GM12878 (cell line): ENCODE measurements around the gene ACACB. TPM values are rescaled to one million over a fixed set of nuclear protein-coding genes. Genes with fewer than 3 reads are reported as not detected.

Experiments
- ATAC-seq: fragments of 200-7000 bp; cut with Tn5 transposase; 3 replicates; pipeline ENCODE4 v1.9.1; 2020; ENCODE audit warnings: mild to moderate bottlenecking, moderate library complexity
- BruUV-seq: library from RNA; stranded (reverse); fragments of 400-500 nt; replicated peaks from 2 replicates; lab custom pipeline; 2021; lab: Mats Ljungman, UMichigan
- CTCF ChIA-PET: fragments of 300-600 bp; sonication (Branson Sonifier 250); formaldehyde crosslinking; extraction: SDS; loops from one replicate; lab custom pipeline; 2021; ENCODE audit warnings: inconsistent platforms; lab: Yijun Ruan, JAX
- POLR2A ChIA-PET: fragments of 350-600 bp; formaldehyde crosslinking; extraction: SDS; loops from one replicate; lab custom pipeline; 2021; ENCODE audit warnings: inconsistent platforms; lab: Charles Lee
- RAD21 ChIA-PET: fragments of 300-600 bp; sonication (Branson Sonifier 250); formaldehyde crosslinking; loops from one replicate; lab custom pipeline; 2023; ENCODE audit warnings: antibody characterized with exemption; ENCODE audit not compliant: unreplicated experiment; lab: Charles Lee
- SMC1A ChIA-PET: fragments of 300-600 bp; sonication (Branson Sonifier 250); formaldehyde crosslinking; loops from one replicate; lab custom pipeline; 2023; ENCODE audit not compliant: unreplicated experiment, uncharacterized antibody; lab: Charles Lee
- DNase-seq: peaks from one replicate; pipeline ENCODE4 v3.0.0-alpha.2; 2011; ENCODE audit warnings: low read depth, low spot score
- FAIRE-seq: peaks from 3 replicates; lab custom pipeline; 2011; peaks lifted over from hg19 to GRCh38; lab: Jason Lieb, UNC
- H2AFZ ChIP-seq: 2 replicates; pipeline ENCODE4 v1.6.0; 2011; ENCODE audit warnings: low read depth, low read length, control low read depth; ENCODE audit not compliant: control insufficient read depth
- H3K27ac ChIP-seq: 2 replicates; pipeline ENCODE4 v1.5.1; 2011; ENCODE audit warnings: control low read depth; ENCODE audit not compliant: control insufficient read depth, insufficient read depth
- H3K27me3 ChIP-seq, 2 experiments: replicated peaks in 1 of 2; 2 replicates each; pipeline versions ENCODE4 v1.6.0 to v1.6.1; 2011; ENCODE audit warnings: low read length in 1 of 2; ENCODE audit not compliant: control insufficient read depth in 2 of 2, insufficient read depth in 2 of 2
- H3K36me3 ChIP-seq, 2 experiments: 2 replicates each; pipeline ENCODE4 v1.5.1; 2011; ENCODE audit warnings: low read length in 1 of 2; ENCODE audit not compliant: control insufficient read depth in 2 of 2, insufficient read depth in 2 of 2
- H3K4me1 ChIP-seq: 2 replicates; pipeline ENCODE4 v1.6.1; 2011; ENCODE audit warnings: mild to moderate bottlenecking, low read length, moderate library complexity, mixed read lengths; ENCODE audit not compliant: control insufficient read depth, insufficient read depth
- H3K4me2 ChIP-seq: 2 replicates; pipeline ENCODE4 v1.6.0; 2011; ENCODE audit warnings: control low read depth; ENCODE audit not compliant: control insufficient read depth, insufficient read depth
- H3K4me3 ChIP-seq: fragments of 200-600 bp; sonication (generic); 2 replicates; pipeline ENCODE4 v1.5.1; 2016
- H3K79me2 ChIP-seq: 2 replicates; pipeline ENCODE4 v1.6.0; 2011; ENCODE audit warnings: low read length; ENCODE audit not compliant: control insufficient read depth, insufficient read depth
- H3K9ac ChIP-seq: 2 replicates; pipeline ENCODE4 v1.8.0; 2011; ENCODE audit warnings: low read length, control low read depth, mixed read lengths; ENCODE audit not compliant: control insufficient read depth, insufficient read depth
- H3K9me3 ChIP-seq: replicated peaks from 3 replicates; pipeline ENCODE4 v1.5.1; 2011; ENCODE audit warnings: mild to moderate bottlenecking, low read length; ENCODE audit not compliant: control insufficient read depth, insufficient read depth
- H4K20me1 ChIP-seq: 2 replicates; pipeline ENCODE4 v1.6.0; 2011; ENCODE audit not compliant: control insufficient read depth, insufficient read depth
- ATF3 ChIP-seq: IDR thresholded peaks from 2 replicates; pipeline ENCODE4 v1.6.1; 2011; ENCODE audit warnings: low read depth, mild to moderate bottlenecking, low read length, moderate library complexity, borderline replicate concordance; ENCODE audit errors: extremely low read depth
- CTCF ChIP-seq, 3 experiments: IDR thresholded peaks in 2 of 3; conservative IDR thresholded peaks in 1 of 3; 2 replicates each; pipeline ENCODE4 v1.5.1; 2011; ENCODE audit warnings: low read depth in 3 of 3, low read length in 3 of 3, mild to moderate bottlenecking in 3 of 3, control low read depth in 2 of 3, moderate library complexity in 2 of 3, inconsistent platforms in 1 of 3, mixed read lengths in 1 of 3; ENCODE audit not compliant: control insufficient read depth in 2 of 3, insufficient read depth in 1 of 3; ENCODE audit errors: extremely low read depth in 1 of 3
- CUX1 ChIP-seq: IDR thresholded peaks from 2 replicates; pipeline ENCODE4 v1.6.1; 2012; ENCODE audit warnings: improper control_type of control experiment, low read depth, low read length; ENCODE audit not compliant: insufficient replicate concordance
- KLF5 ChIP-seq: fragments of 450-650 bp; IDR thresholded peaks from 2 replicates; pipeline ENCODE4 v1.6.1; 2014; ENCODE audit warnings: mild to moderate bottlenecking; ENCODE audit not compliant: partially characterized antibody
- LARP7 ChIP-seq: fragments of 450-650 bp; IDR thresholded peaks from 2 replicates; pipeline ENCODE4 v1.6.1; 2017; ENCODE audit warnings: mild to moderate bottlenecking
- MEF2B ChIP-seq: fragments of 450-650 bp; IDR thresholded peaks from 2 replicates; pipeline ENCODE4 v1.6.1; 2018; ENCODE audit warnings: mild to moderate bottlenecking, moderate library complexity; ENCODE audit not compliant: partially characterized antibody, poor library complexity, severe bottlenecking
- PAX8 ChIP-seq: fragments of 450-650 bp; IDR thresholded peaks from 2 replicates; pipeline ENCODE4 v1.6.1; 2017; ENCODE audit warnings: mild to moderate bottlenecking, moderate library complexity
- SMARCA5 ChIP-seq: fragments of 450-650 bp; IDR thresholded peaks from 2 replicates; pipeline ENCODE4 v1.6.1; 2017; ENCODE audit warnings: mild to moderate bottlenecking
- ZBTB40 ChIP-seq: fragments of 450-650 bp; IDR thresholded peaks from 2 replicates; pipeline ENCODE4 v1.6.1; 2016; ENCODE audit warnings: mild to moderate bottlenecking, moderate library complexity, borderline replicate concordance
- WGBS: methylation state at CpG from one replicate; pipeline ENCODE4 v1.1.6; 2016; ENCODE audit warnings: low lambda C conversion rate; ENCODE audit not compliant: insufficient replicate concordance, insufficient coverage; ENCODE audit errors: missing lambda C conversion rate; 5-methylcytosine and 5-hydroxymethylcytosine counted together
- in situ Hi-C: fragments of 300-500 bp; cut with MboI; formaldehyde crosslinking; loops from 9 replicates; pipeline ENCODE4 v1.14.3; 2018; ENCODE audit warnings: mixed read lengths
- intact Hi-C: fragments of 100-400 bp; cut with micrococcal nuclease; formaldehyde crosslinking; loops from one replicate; pipeline ENCODE4 v1.14.2; 2022; ENCODE audit not compliant: unreplicated experiment
- polyA plus RNA-seq, 11 experiments: library from polyadenylated mRNA; depleted of rRNA in 4 of 11; unstranded in 6 of 11; stranded (reverse) in 5 of 11; fragments of >200 nt; fragmentation: Nextera tagmentation in 4 of 11; fragmentation: Illumina TruSeq in 1 of 11; extraction: Ambion mirVana in 4 of 11; extraction: Trizol in 1 of 11; gene quantifications; 1 replicate in 1 of 11; 2 replicates in 10 of 11; pipeline versions ENCODE4 v1.2.1 to v1.2.3, GENCODE V29; 2011 to 2016; ENCODE audit warnings: inconsistent platforms in 2 of 11, missing spikeins in 2 of 11, low read depth in 1 of 11
- total RNA-seq, 4 experiments: library from RNA; depleted of rRNA in 3 of 4; stranded (reverse); fragments of >200 nt in 3 of 4; fragmentation: Illumina TruSeq in 1 of 4; extraction: Trizol in 1 of 4; gene quantifications; 2 replicates each; pipeline versions ENCODE4 v1.2.1 to v1.2.3, GENCODE V29; 2013 to 2021

ACACB gene
- total and polyA plus RNA-seq, 10 of the 15 experiments (the other 5 are each of a cell fraction or from before 2014, with no cell fraction given): 0.05 to 1.9 (median 0.38) TPM; not detected in 2

GRCh38 chr12:109309381-109310246 lies 193.2 kb downstream of the ACACB start:
- in situ Hi-C loops (no loop called here), intact Hi-C loops (no loop called here)
- Histone ChIP-seq H3K9me3 (no peaks in the 10 kb centered on the region), H3K4me1 (no peaks in the 10 kb centered on the region), H3K79me2 (no peaks in the 10 kb centered on the region), H3K36me3 (no peaks in the 10 kb centered on the region), H3K27ac (no peak overlapping the region), H3K27me3 (peaks cover 12 to 18% of the 10 kb centered on the region in 2 experiments), H4K20me1 (no peaks in the 10 kb centered on the region), H2AFZ (no peak overlapping the region), H3K4me2 (peak overlapping the region; percentile 13; the same call in 1 of the 2 replicates), H3K4me3 (no peak overlapping the region), H3K9ac (no peak overlapping the region)
- BruUV-seq: no TSS peak
- FAIRE-seq: no peak
- SMC1A ChIA-PET: no interaction called here
- no peak for ATAC-seq
- DNase-seq: no peak
- POLR2A ChIA-PET: no interaction called here
- RAD21 ChIA-PET: no interaction called here
- 2% methylated on average over 46 of the region's 99 CpGs for WGBS
- CTCF ChIA-PET: no interaction called here
- TF ChIP-seq MEF2B (no peak), KLF5 (no peak), SMARCA5 (no peak), ZBTB40 (no peak), CTCF (IDR thresholded peaks at IDR 0.05 in 2 of 3, conservative IDR thresholded peaks at IDR 0.05 in 1 of 3; ENCODE audit: control insufficient read depth in 2 of 3, extremely low read depth in 1 of 3, insufficient read depth in 1 of 3, low read depth in 3 of 3, low read length in 3 of 3) (no peak), LARP7 (no peak), CUX1 (no peak), PAX8 (no peak), ATF3 (no peak)
